GM21619 (cell line): ENCODE data around the gene FHL1.
A peak's percentile ranks its signal among the peaks of the same experiment; 100 is the strongest.
"Not testable (repeated sequence)": the region's sequence is repeated elsewhere in the genome, so short reads cannot be mapped to it uniquely, and the experiment has no call there.

ENCODE experiments used
- ATAC-seq: cut with Tn5 transposase; IDR thresholded peaks from one replicate; pipeline ENCODE4 v1.9.1; 2021; ENCODE audit not compliant: unreplicated experiment

FHL1 gene

GRCh38 chrX:136147315-136147901, at the start of gene FHL1:
Gene FHL1 (plus strand): TSS chrX:136147533.
- peak; percentile 49 for ATAC-seq

GRCh38 chrX:136097871-136098805, 49.2 kb upstream of the FHL1 start:
- no peak for ATAC-seq

GRCh38 chrX:136104936-136105335, 42.4 kb upstream of the FHL1 start:
- ATAC-seq, result no peak

DNA sequence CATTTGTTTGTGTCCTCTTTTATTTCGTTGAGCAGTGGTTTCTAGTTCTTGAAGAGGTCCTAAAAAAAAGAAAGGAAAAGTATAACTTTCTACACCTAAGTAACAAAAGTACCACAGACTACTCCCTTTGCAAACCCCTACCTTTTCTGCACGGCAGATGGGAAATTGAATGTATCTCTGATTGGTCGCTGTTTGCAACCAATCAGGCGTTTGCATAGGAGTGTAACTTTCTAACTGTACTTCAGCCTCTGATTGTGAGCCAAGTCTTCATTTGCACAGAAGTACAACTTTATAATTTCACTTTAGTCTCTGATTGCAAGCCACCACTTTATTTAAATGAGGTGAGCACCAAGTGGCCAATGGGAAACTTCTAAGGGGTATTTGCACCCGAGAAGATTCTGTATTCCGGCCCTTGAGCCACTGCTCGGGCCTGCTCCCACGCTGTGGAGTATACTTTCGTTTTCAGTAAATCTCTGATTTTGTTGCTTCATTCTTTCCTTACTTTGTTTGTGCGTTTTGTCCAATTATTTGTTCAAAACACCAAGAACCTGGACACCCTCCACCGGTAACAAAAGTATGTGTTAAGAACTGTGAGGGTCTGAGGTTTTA, 40.3 kb upstream of the FHL1 start:
- no peak for ATAC-seq

GRCh38 chrX:136108905-136109304, 38.4 kb upstream of the FHL1 start:
- not testable (repeated sequence) for ATAC-seq

GRCh38 chrX:136112286-136112685, 35.0 kb upstream of the FHL1 start:
- ATAC-seq, result no peak

DNA sequence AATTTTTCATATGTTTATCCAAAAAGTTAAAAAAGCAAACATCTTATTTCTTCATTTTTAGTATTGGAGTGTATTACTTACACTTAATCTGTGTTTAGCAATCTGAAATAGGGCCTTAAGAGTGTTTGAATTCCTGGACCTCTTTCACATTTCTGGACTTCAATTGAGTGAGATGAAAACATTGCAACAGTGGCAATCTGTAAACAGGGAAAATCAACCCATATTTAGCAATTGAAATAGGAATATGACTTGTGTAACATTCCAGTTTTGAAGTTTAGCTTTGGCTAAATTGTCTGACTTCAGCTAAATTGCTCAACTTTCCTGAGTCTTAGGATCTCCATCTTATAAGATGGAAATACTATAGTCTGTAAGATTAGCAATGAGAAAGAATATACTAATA, 34.6 kb upstream of the FHL1 start:
- ATAC-seq, result no peak

DNA sequence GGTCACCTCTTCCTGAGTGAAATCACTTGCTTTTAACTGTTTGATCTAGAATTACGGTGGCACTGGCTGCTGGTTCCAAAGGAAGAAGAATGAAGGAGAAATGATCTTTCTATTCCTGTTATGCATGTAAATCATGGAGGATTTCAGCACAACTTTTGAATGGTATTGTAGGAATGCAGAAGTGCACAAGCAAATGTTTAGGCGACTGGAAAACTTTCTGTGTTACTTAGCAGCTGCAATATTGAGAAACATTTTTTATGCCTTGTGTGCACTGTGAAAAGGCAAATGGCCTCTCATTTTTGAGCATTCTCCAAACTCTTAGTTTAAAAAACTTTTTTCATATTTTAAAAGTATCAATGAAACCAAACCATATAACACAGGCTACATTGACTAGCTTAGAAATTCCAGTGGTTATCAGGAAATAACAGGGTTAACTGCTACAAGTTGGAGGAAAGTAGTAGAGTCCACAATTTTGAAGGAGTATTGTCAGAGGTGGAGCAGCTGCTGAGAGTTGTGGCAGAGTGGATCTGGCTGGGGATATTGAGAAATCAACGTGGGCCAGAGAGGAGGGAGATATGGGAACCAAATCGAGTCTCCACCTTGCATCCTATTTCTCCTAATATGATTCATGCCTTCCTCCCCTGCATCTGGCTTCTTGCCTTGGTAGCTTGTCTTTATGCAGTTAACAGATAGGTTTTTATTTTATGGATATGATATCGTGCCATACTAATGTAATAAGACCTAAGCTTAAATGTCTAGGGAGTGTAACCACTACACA, 32.0 kb upstream of the FHL1 start:
- no peak for ATAC-seq

DNA sequence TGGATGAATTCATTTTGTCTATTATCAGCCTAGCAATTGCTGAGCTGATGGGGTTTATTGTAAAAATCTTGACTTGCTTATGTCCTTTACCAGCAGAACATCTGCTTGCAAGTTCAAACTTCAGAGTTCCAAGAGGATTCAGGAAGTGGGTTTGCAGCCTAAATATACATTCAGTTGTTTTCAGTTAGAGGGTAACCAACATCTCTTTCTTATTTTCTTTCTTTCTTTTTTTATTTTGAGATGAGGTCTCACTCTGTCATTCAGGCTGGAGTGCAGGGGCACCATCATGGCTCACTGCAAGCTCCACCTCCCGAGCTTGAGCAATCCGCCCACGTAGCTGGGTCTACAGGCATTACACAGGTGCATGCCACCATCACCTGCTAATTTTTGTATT, 31.4 kb upstream of the FHL1 start:
- no peak for ATAC-seq

GRCh38 chrX:136121788-136122187, 25.5 kb upstream of the FHL1 start:
- ATAC-seq, result no peak

DNA sequence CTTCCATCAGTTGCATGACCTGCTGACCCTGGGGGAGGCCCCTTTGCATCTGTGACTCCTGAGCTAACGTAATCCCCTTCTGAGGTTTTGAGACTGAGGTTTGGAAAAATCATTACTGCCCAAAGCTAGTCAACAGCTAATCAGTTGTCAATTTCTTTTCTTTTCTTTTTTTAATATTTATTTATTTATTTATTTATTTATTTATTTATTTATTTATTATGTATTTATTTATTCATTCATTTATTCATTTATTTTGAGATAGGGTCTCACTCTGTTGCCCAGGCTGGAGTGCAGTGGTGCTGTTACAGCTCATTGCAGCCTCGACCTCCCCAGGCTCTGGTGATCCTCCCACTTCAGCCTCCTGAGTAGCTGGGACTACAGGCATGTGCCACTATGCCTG, 25.1 kb upstream of the FHL1 start:
- no peak for ATAC-seq

DNA sequence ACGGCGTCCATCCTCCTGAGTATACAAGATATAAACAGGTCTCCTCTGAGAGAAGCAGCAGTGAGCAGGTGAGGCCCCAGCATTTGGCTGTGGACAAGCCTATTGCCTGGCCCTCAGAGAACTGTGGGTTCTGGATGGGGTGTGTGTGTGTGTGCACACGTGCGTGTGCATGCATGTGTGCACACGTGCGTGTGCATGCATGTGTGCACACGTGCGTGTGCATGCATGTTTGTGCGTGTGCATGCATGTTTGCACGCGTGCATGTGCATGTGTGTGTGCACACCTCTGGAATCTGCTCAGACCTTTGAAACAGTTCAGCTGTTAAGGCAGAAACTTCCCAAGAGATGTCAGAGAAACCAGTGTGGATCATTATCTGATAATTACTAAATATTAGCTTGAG, 22.2 kb upstream of the FHL1 start:
- ATAC-seq, result no peak

DNA sequence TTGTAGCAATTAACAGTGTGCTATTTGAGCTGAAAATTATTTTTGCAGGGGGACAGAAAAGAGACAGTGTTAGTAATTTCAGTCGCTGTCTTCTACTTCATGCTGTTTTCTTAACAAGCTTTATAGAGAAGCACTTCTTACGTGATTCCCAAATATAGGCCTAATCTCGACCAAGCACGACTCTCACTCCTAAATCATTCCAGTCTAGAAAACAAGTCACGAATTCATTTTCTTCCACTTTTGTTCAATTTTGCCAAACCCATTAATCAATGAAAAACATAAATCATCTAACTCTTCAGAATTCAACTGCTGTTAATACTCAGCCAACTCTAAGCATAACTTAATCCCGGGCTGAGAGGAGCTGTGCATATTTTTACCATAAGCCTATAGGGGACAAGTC, 21.0 kb upstream of the FHL1 start:
- no peak for ATAC-seq

GRCh38 chrX:136126872-136127406, 20.4 kb upstream of the FHL1 start:
- ATAC-seq, result no peak

DNA sequence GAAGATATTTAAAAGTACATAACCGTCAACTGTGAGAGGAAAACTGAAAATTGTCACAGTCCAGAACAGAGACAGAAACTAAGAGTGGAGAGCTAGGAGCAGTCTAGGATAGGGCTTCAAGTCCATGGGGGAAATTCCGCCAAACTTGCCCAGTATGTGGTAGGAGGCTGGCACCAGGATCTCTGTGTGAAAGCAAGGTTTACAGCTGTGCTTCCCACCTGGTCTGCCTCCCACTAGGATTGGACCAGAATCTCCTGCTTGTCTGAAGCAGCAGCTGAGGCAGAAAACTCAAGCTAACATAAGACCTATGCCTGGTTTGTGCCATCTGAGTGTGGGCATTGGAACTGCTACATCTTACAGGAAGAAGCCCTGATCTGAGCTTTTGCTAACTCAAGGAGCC, 18.6 kb upstream of the FHL1 start:
- ATAC-seq, result no peak

DNA sequence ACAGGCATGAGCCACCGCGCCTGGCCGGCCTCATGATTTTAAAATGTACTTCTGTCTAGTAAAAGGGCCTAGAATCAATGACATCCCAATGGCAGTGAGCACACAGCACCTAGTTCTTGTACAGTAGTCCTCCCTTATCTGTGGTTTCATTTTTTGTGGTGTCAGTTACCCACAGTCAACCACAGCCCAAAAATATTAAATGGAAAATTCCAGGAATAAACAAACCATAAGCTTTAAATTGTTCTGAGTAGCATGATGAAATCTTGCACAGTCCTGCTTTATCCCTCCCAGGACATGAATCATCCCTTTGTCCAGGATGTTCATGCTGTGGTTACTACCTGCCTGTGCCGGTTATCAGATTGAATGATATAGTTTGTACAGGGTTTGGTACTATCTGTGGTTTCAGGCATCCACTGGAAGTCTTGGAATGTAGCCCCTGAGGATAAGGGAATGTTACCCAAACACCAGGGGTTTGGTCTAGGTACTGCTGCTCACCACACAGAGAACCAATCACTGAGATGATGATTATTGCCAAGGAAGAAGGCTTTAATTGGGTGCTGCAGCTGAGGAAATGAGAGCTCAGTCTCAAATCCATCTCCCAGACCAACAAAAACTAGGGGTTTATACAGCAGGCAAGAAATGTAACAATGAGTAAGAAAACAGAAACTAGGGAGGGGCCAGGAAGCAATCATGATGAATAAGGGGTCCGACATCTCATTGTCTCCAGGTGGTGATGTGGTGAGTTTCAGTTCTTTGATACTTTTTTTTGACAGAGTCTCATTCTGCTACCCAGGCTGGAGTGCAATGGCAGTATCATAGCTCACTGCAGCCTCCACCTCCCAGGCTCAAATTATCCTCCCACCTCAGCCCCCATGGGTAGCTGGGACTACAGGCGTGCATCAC, 16.2 kb upstream of the FHL1 start:
- ATAC-seq, result no peak

DNA sequence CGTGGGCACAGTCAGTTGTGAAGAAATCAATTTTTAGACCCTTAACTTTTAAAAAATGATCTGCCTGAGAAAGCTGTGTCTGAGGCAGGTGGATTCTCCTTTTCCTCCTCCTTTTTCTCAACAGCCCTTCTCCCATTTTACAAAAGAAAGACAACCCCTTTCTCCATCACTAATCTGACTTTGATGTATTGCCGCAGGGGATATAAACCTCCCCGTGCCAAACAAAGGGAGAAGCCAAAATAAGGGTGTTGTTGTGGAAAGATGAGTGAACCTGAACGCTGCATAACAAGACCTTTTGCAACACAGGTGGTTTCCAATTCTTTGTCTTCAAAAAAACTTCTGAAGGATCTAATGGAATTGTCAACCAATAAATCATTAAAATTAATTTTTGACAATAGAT, 8.4 kb upstream of the FHL1 start:
- ATAC-seq, result no peak

- ATAC-seq, result no peak
These were observed 5.8 kb upstream of the FHL1 start for GRCh38 chrX:136141569-136141968.

- no peak for ATAC-seq
These were observed 4.7 kb upstream of the FHL1 start for GRCh38 chrX:136142592-136142991.

- ATAC-seq, result no peak
These were observed 3.6 kb upstream of the FHL1 start for GRCh38 chrX:136143711-136144110.
